H9 (cell line): ENCODE data around the gene DSCAM. TPM values are rescaled to one million over a fixed set of nuclear protein-coding genes. Genes with fewer than 3 reads are reported as not detected.

Experiments used
- DNase-seq: peaks from one replicate; pipeline ENCODE4 v3.0.0-alpha.2; 2017
- H2AFZ ChIP-seq: one replicate; pipeline ENCODE4 v1.6.1; 2013; ENCODE audit warnings: mild to moderate bottlenecking, low read length, control low read depth, moderate library complexity
- H2AK5ac ChIP-seq: 2 replicates; pipeline ENCODE4 v1.6.1; 2013; ENCODE audit warnings: low read length, control low read depth, mixed read lengths; ENCODE audit not compliant: insufficient read length
- H2BK120ac ChIP-seq: one replicate; pipeline ENCODE4 v1.6.1; 2013; ENCODE audit warnings: low read depth, mild to moderate bottlenecking, low read length, control low read depth, inconsistent platforms; ENCODE audit not compliant: poor library complexity, severe bottlenecking
- H2BK12ac ChIP-seq: 2 replicates; pipeline ENCODE4 v1.6.1; 2013; ENCODE audit warnings: low read length, control low read depth, mixed read lengths, low read depth; ENCODE audit not compliant: insufficient read length
- H2BK15ac ChIP-seq: 2 replicates; pipeline ENCODE4 v1.6.1; 2013; ENCODE audit warnings: low read depth, low read length, control low read depth
- H2BK20ac ChIP-seq: one replicate; pipeline ENCODE4 v1.6.1; 2013; ENCODE audit warnings: low read depth, mild to moderate bottlenecking, low read length, control low read depth, inconsistent platforms; ENCODE audit not compliant: poor library complexity, severe bottlenecking
- H2BK5ac ChIP-seq: 2 replicates; pipeline ENCODE4 v1.6.1; 2013; ENCODE audit warnings: low read length, control low read depth, mixed read lengths; ENCODE audit not compliant: insufficient read length
- H3K14ac ChIP-seq: 2 replicates; pipeline ENCODE4 v1.6.1; 2013; ENCODE audit warnings: low read length, control low read depth; ENCODE audit not compliant: insufficient read depth
- H3K18ac ChIP-seq: 2 replicates; pipeline ENCODE4 v1.6.1; 2013; ENCODE audit warnings: low read depth, mild to moderate bottlenecking, mixed read lengths, low read length, control low read depth; ENCODE audit not compliant: insufficient read length
- H3K23ac ChIP-seq: 2 replicates; pipeline ENCODE4 v1.6.1; 2013; ENCODE audit warnings: low read length, control low read depth, mixed read lengths, low read depth; ENCODE audit not compliant: insufficient read length
- H3K23me2 ChIP-seq: 2 replicates; pipeline ENCODE4 v1.6.1; 2013; ENCODE audit warnings: low read depth, mild to moderate bottlenecking, mixed read lengths, low read length, control low read depth; ENCODE audit not compliant: insufficient read length, poor library complexity, severe bottlenecking
- H3K27ac ChIP-seq: 2 replicates; pipeline ENCODE4 v1.5.1; 2013; ENCODE audit warnings: low read length, control low read depth, mixed read lengths, low read depth; ENCODE audit not compliant: insufficient read length
- H3K27me3 ChIP-seq: 2 replicates; pipeline ENCODE4 v1.6.1; 2013; ENCODE audit warnings: low read length, control low read depth, inconsistent platforms; ENCODE audit not compliant: insufficient read depth
- H3K4ac ChIP-seq: 2 replicates; pipeline ENCODE4 v1.6.1; 2013; ENCODE audit warnings: low read depth, mild to moderate bottlenecking, control low read depth, inconsistent platforms, low read length, moderate library complexity
- H3K4me1 ChIP-seq: 2 replicates; pipeline ENCODE4 v1.6.1; 2013; ENCODE audit warnings: low read length, control low read depth, inconsistent platforms; ENCODE audit not compliant: insufficient read depth
- H3K4me2 ChIP-seq: 2 replicates; pipeline ENCODE4 v1.6.1; 2013; ENCODE audit warnings: low read length, control low read depth, mixed read lengths; ENCODE audit not compliant: insufficient read length, insufficient read depth
- H3K56ac ChIP-seq: 2 replicates; pipeline ENCODE4 v1.6.1; 2013; ENCODE audit warnings: low read depth, mild to moderate bottlenecking, mixed read lengths, low read length, control low read depth; ENCODE audit not compliant: insufficient read length
- H3K79me1 ChIP-seq: 2 replicates; pipeline ENCODE4 v1.6.1; 2013; ENCODE audit warnings: low read depth, mild to moderate bottlenecking, moderate library complexity, low read length, control low read depth, inconsistent platforms; ENCODE audit not compliant: insufficient read depth, poor library complexity, severe bottlenecking
- H3K79me2 ChIP-seq: 2 replicates; pipeline ENCODE4 v1.6.1; 2013; ENCODE audit warnings: low read length, control low read depth, inconsistent platforms; ENCODE audit not compliant: insufficient read depth
- H3K9ac ChIP-seq: 2 replicates; pipeline ENCODE4 v1.6.1; 2013; ENCODE audit warnings: low read length, control low read depth, mixed read lengths; ENCODE audit not compliant: insufficient read length; ENCODE audit errors: extremely low read depth
- H3K9me3 ChIP-seq: one replicate; pipeline ENCODE4 v1.6.1; 2013; ENCODE audit warnings: low read depth, low read length, inconsistent platforms; ENCODE audit not compliant: control insufficient read depth
- H3T11ph ChIP-seq: one replicate; pipeline ENCODE4 v1.6.1; 2013; ENCODE audit warnings: mild to moderate bottlenecking, low read length, control low read depth, inconsistent platforms
- H4K20me1 ChIP-seq: one replicate; pipeline ENCODE4 v1.6.1; 2013; ENCODE audit not compliant: control insufficient read depth, insufficient read length, insufficient read depth
- H4K5ac ChIP-seq: 2 replicates; pipeline ENCODE4 v1.6.1; 2013; ENCODE audit warnings: low read depth, mild to moderate bottlenecking, mixed read lengths, low read length, control low read depth; ENCODE audit not compliant: insufficient read length
- H4K8ac ChIP-seq: replicated peaks from 2 replicates; pipeline ENCODE4 v1.6.1; 2013; ENCODE audit warnings: low read length, control low read depth, mixed read lengths, low read depth; ENCODE audit not compliant: insufficient read length
- H4K91ac ChIP-seq: 2 replicates; pipeline ENCODE4 v1.6.1; 2013; ENCODE audit warnings: low read depth, mild to moderate bottlenecking, moderate library complexity, mixed read lengths, low read length, control low read depth; ENCODE audit not compliant: insufficient read length
- H3K27ac Mint-ChIP-seq, 3 experiments: 2 replicates in 2 of 3; 3 replicates in 1 of 3; pipeline ENCODE4 v1.8.0; 2020 to 2021; ENCODE audit warnings: mixed read lengths in 3 of 3, mild to moderate bottlenecking in 1 of 3, moderate library complexity in 1 of 3
- H3K27me3 Mint-ChIP-seq: 2 replicates; pipeline ENCODE4 v1.8.0; 2021; ENCODE audit warnings: low read depth, mild to moderate bottlenecking, moderate library complexity, mixed read lengths
- H3K36me3 Mint-ChIP-seq, 3 experiments: 2 replicates in 2 of 3; 3 replicates in 1 of 3; pipeline ENCODE4 v1.8.0; 2020 to 2021; ENCODE audit warnings: low read depth in 3 of 3, mixed read lengths in 3 of 3; ENCODE audit not compliant: insufficient read depth in 1 of 3
- H3K4me1 Mint-ChIP-seq, 2 experiments: 2 replicates each; pipeline ENCODE4 v1.8.0; 2020; ENCODE audit warnings: mixed read lengths in 2 of 2
- H3K4me3 Mint-ChIP-seq, 2 experiments: 2 replicates in 1 of 2; 3 replicates in 1 of 2; pipeline ENCODE4 v1.8.0; 2020 to 2021; ENCODE audit warnings: mild to moderate bottlenecking in 2 of 2, mixed read lengths in 2 of 2, moderate library complexity in 1 of 2
- H3K9me3 Mint-ChIP-seq, 2 experiments: 2 replicates in 1 of 2; 3 replicates in 1 of 2; pipeline ENCODE4 v1.8.0; 2020; ENCODE audit warnings: mild to moderate bottlenecking in 2 of 2, mixed read lengths in 2 of 2, moderate library complexity in 1 of 2
- WGBS: extraction: QIAGEN DNeasy Blood & Tissue Kit; methylation state at CpG from one replicate; pipeline ENCODE4 v1.1.7; 2013; ENCODE audit warnings: missing lambda C conversion rate, low lambda C conversion rate, mixed read lengths; ENCODE audit not compliant: insufficient read length; ENCODE audit errors: extremely low coverage; 5-methylcytosine and 5-hydroxymethylcytosine counted together
- total RNA-seq: library from RNA; stranded (reverse); gene quantifications from 2 replicates; pipeline ENCODE4 v1.2.1, GENCODE V29; 2021
- TF ChIP-seq, protein P1 (sequence below): fragments of 200-600 bp; sonication (generic); conservative IDR thresholded peaks from 3 replicates; pipeline ENCODE4 v1.8.0; 2021; ENCODE audit warnings: antibody characterized with exemption, mild to moderate bottlenecking

Gene DSCAM
- total RNA-seq, 1 experiment from 2014 or later, result 0.17 TPM

- TF ChIP-seq, protein P1, sequence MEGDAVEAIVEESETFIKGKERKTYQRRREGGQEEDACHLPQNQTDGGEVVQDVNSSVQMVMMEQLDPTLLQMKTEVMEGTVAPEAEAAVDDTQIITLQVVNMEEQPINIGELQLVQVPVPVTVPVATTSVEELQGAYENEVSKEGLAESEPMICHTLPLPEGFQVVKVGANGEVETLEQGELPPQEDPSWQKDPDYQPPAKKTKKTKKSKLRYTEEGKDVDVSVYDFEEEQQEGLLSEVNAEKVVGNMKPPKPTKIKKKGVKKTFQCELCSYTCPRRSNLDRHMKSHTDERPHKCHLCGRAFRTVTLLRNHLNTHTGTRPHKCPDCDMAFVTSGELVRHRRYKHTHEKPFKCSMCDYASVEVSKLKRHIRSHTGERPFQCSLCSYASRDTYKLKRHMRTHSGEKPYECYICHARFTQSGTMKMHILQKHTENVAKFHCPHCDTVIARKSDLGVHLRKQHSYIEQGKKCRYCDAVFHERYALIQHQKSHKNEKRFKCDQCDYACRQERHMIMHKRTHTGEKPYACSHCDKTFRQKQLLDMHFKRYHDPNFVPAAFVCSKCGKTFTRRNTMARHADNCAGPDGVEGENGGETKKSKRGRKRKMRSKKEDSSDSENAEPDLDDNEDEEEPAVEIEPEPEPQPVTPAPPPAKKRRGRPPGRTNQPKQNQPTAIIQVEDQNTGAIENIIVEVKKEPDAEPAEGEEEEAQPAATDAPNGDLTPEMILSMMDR, result no peak
- Histone ChIP-seq H4K91ac (no peak overlapping the region), H3K27me3 (no peaks in the 10 kb centered on the region), H4K20me1 (no peaks in the 10 kb centered on the region), H3K79me2 (no peaks in the 10 kb centered on the region), H3K4ac (no peak overlapping the region), H2BK15ac (no peak overlapping the region), H3T11ph (no peak overlapping the region), H2BK5ac (no peak overlapping the region), H3K79me1 (no peaks in the 10 kb centered on the region), H3K9ac (no peak overlapping the region), H2AFZ (no peak overlapping the region), H2BK20ac (no peak overlapping the region), H2BK120ac (no peak overlapping the region), H2BK12ac (no peak overlapping the region), H4K5ac (no peak overlapping the region), H3K23ac (no peak overlapping the region), H3K18ac (no peak overlapping the region), H2AK5ac (no peak overlapping the region), H3K56ac (no peak overlapping the region), H3K4me1 (no peaks in the 10 kb centered on the region), H3K27ac (no peak overlapping the region), H3K4me2 (no peak overlapping the region), H3K14ac (no peak overlapping the region), H4K8ac (no peak overlapping the region), H3K9me3 (no peaks in the 10 kb centered on the region), H3K23me2 (no peaks in the 10 kb centered on the region)
- Mint-ChIP-seq H3K4me1 (peaks cover 0 to 2% of the 10 kb centered on the region in 2 experiments; a peak in 1 of 4 replicates), H3K9me3 (peaks cover 3 to 6% of the 10 kb centered on the region in 2 experiments; a peak in 4 of 5 replicates), H3K36me3 (no peaks in the 10 kb centered on the region), H3K27ac (no peak overlapping the region), H3K4me3 (no peak overlapping the region), H3K27me3 (peaks cover 4% of the 10 kb centered on the region)
- no CpG with 5 or more reads among the region's 3 CpGs for WGBS
- DNase-seq, result no peak
Observed at GRCh38 chr21:40018871-40019475, 828.0 kb downstream of the DSCAM start.
